ENCODE measurements around the gene AP4M1.

The AP4M1 gene

GRCh38 chr7:100132126-100132525 lies 30.7 kb downstream of the AP4M1 start:
- no peak for DNase-seq (ENCODE audit: low read depth)

- no peak for DNase-seq (ENCODE audit: low read depth)
These were observed 31.3 kb downstream of the AP4M1 start for GRCh38 chr7:100132697-100133151.

- no peak for DNase-seq (ENCODE audit: low read depth)
These were observed 36.7 kb downstream of the AP4M1 start for GRCh38 chr7:100137851-100138760.

- no peak for DNase-seq (ENCODE audit: low read depth)
These were observed 40.1 kb downstream of the AP4M1 start for GRCh38 chr7:100141555-100141949.

- no peak for DNase-seq (ENCODE audit: low read depth)
These were observed 41.0 kb downstream of the AP4M1 start for GRCh38 chr7:100142461-100142860.

GRCh38 chr7:100146350-100146749 lies 44.9 kb downstream of the AP4M1 start:
- peak; percentile 51 for DNase-seq (ENCODE audit: low read depth)

GRCh38 chr7:100147278-100147677 lies 45.8 kb downstream of the AP4M1 start:
- DNase-seq (ENCODE audit: low read depth): no peak

GRCh38 chr7:100148225-100148558 lies 46.7 kb downstream of the AP4M1 start:
- DNase-seq (ENCODE audit: low read depth): no peak

- peak; percentile 91 for DNase-seq (ENCODE audit: low read depth)
These were observed 47.3 kb downstream of the AP4M1 start, which contains the start of gene LAMTOR4 for GRCh38 chr7:100148559-100149328. LAMTOR4 (plus strand) TSS chr7:100148918; CDS start chr7:100148973, 55 bp downstream.

GRCh38 chr7:100152404-100152803 lies 51.0 kb downstream of the AP4M1 start:
- no peak for DNase-seq (ENCODE audit: low read depth)

GRCh38 chr7:100152937-100153666 lies 51.7 kb downstream of the AP4M1 start:
- no peak for DNase-seq (ENCODE audit: low read depth)

GRCh38 chr7:100153708-100154535 lies 52.5 kb downstream of the AP4M1 start:
- no peak for DNase-seq (ENCODE audit: low read depth)

- no peak for DNase-seq (ENCODE audit: low read depth)
These were observed 53.4 kb downstream of the AP4M1 start for GRCh38 chr7:100154651-100155491.

- DNase-seq (ENCODE audit: low read depth): no peak
These were observed 54.3 kb downstream of the AP4M1 start for GRCh38 chr7:100155553-100156317.

GRCh38 chr7:100156331-100157068 lies 55.1 kb downstream of the AP4M1 start:
- no peak for DNase-seq (ENCODE audit: low read depth)

- no peak for DNase-seq (ENCODE audit: low read depth)
These were observed 55.6 kb downstream of the AP4M1 start for GRCh38 chr7:100157069-100157333.

GRCh38 chr7:100157334-100158228 lies 56.1 kb downstream of the AP4M1 start:
- no peak for DNase-seq (ENCODE audit: low read depth)

Data from GM04503 (cell line).